ENCODE results near the gene DCAF5.

GRCh38 chr14:69003626-69004025 is 149.3 kb downstream of the DCAF5 start:
- no peak for TF ChIP-seq POLR2A (IDR thresholded peaks at IDR 0.05; ENCODE audit: low read depth, low read length)
- TF ChIP-seq TAF1 (IDR thresholded peaks at IDR 0.05; ENCODE audit: low read depth, low read length) = no peak
- TF ChIP-seq POLR2AphosphoS5 (IDR thresholded peaks at IDR 0.05; ENCODE audit: low read depth, low read length) = no peak
- no peak for TF ChIP-seq SPI1 (IDR thresholded peaks at IDR 0.05; ENCODE audit: low read depth, low read length)
- TF ChIP-seq POU2F2 (IDR thresholded peaks at IDR 0.05; ENCODE audit: low read depth, low read length) = no peak

Measured in GM12891 (cell line).